H9 (cell line): Measurements from ENCODE around the gene RARS2. TPM values are rescaled to one million over a fixed set of nuclear protein-coding genes. Genes with fewer than 3 reads are reported as not detected.

ENCODE experiments used
- DNase-seq: peaks from one replicate; pipeline ENCODE4 v3.0.0-alpha.2; 2017
- H2AFZ ChIP-seq: one replicate; pipeline ENCODE4 v1.6.1; 2013; ENCODE audit warnings: mild to moderate bottlenecking, low read length, control low read depth, moderate library complexity
- H2AK5ac ChIP-seq: 2 replicates; pipeline ENCODE4 v1.6.1; 2013; ENCODE audit warnings: low read length, control low read depth, mixed read lengths; ENCODE audit not compliant: insufficient read length
- H2BK120ac ChIP-seq: one replicate; pipeline ENCODE4 v1.6.1; 2013; ENCODE audit warnings: low read depth, mild to moderate bottlenecking, low read length, control low read depth, inconsistent platforms; ENCODE audit not compliant: poor library complexity, severe bottlenecking
- H2BK12ac ChIP-seq: 2 replicates; pipeline ENCODE4 v1.6.1; 2013; ENCODE audit warnings: low read length, control low read depth, mixed read lengths, low read depth; ENCODE audit not compliant: insufficient read length
- H2BK15ac ChIP-seq: 2 replicates; pipeline ENCODE4 v1.6.1; 2013; ENCODE audit warnings: low read depth, low read length, control low read depth
- H2BK20ac ChIP-seq: one replicate; pipeline ENCODE4 v1.6.1; 2013; ENCODE audit warnings: low read depth, mild to moderate bottlenecking, low read length, control low read depth, inconsistent platforms; ENCODE audit not compliant: poor library complexity, severe bottlenecking
- H2BK5ac ChIP-seq: 2 replicates; pipeline ENCODE4 v1.6.1; 2013; ENCODE audit warnings: low read length, control low read depth, mixed read lengths; ENCODE audit not compliant: insufficient read length
- H3K14ac ChIP-seq: 2 replicates; pipeline ENCODE4 v1.6.1; 2013; ENCODE audit warnings: low read length, control low read depth; ENCODE audit not compliant: insufficient read depth
- H3K18ac ChIP-seq: 2 replicates; pipeline ENCODE4 v1.6.1; 2013; ENCODE audit warnings: low read depth, mild to moderate bottlenecking, mixed read lengths, low read length, control low read depth; ENCODE audit not compliant: insufficient read length
- H3K23ac ChIP-seq: 2 replicates; pipeline ENCODE4 v1.6.1; 2013; ENCODE audit warnings: low read length, control low read depth, mixed read lengths, low read depth; ENCODE audit not compliant: insufficient read length
- H3K23me2 ChIP-seq: 2 replicates; pipeline ENCODE4 v1.6.1; 2013; ENCODE audit warnings: low read depth, mild to moderate bottlenecking, mixed read lengths, low read length, control low read depth; ENCODE audit not compliant: insufficient read length, poor library complexity, severe bottlenecking
- H3K27ac ChIP-seq: 2 replicates; pipeline ENCODE4 v1.5.1; 2013; ENCODE audit warnings: low read length, control low read depth, mixed read lengths, low read depth; ENCODE audit not compliant: insufficient read length
- H3K27me3 ChIP-seq: 2 replicates; pipeline ENCODE4 v1.6.1; 2013; ENCODE audit warnings: low read length, control low read depth, inconsistent platforms; ENCODE audit not compliant: insufficient read depth
- H3K4ac ChIP-seq: 2 replicates; pipeline ENCODE4 v1.6.1; 2013; ENCODE audit warnings: low read depth, mild to moderate bottlenecking, control low read depth, inconsistent platforms, low read length, moderate library complexity
- H3K4me1 ChIP-seq: 2 replicates; pipeline ENCODE4 v1.6.1; 2013; ENCODE audit warnings: low read length, control low read depth, inconsistent platforms; ENCODE audit not compliant: insufficient read depth
- H3K4me2 ChIP-seq: 2 replicates; pipeline ENCODE4 v1.6.1; 2013; ENCODE audit warnings: low read length, control low read depth, mixed read lengths; ENCODE audit not compliant: insufficient read length, insufficient read depth
- H3K56ac ChIP-seq: 2 replicates; pipeline ENCODE4 v1.6.1; 2013; ENCODE audit warnings: low read depth, mild to moderate bottlenecking, mixed read lengths, low read length, control low read depth; ENCODE audit not compliant: insufficient read length
- H3K79me1 ChIP-seq: 2 replicates; pipeline ENCODE4 v1.6.1; 2013; ENCODE audit warnings: low read depth, mild to moderate bottlenecking, moderate library complexity, low read length, control low read depth, inconsistent platforms; ENCODE audit not compliant: insufficient read depth, poor library complexity, severe bottlenecking
- H3K79me2 ChIP-seq: 2 replicates; pipeline ENCODE4 v1.6.1; 2013; ENCODE audit warnings: low read length, control low read depth, inconsistent platforms; ENCODE audit not compliant: insufficient read depth
- H3K9ac ChIP-seq: 2 replicates; pipeline ENCODE4 v1.6.1; 2013; ENCODE audit warnings: low read length, control low read depth, mixed read lengths; ENCODE audit not compliant: insufficient read length; ENCODE audit errors: extremely low read depth
- H3K9me3 ChIP-seq: one replicate; pipeline ENCODE4 v1.6.1; 2013; ENCODE audit warnings: low read depth, low read length, inconsistent platforms; ENCODE audit not compliant: control insufficient read depth
- H3T11ph ChIP-seq: one replicate; pipeline ENCODE4 v1.6.1; 2013; ENCODE audit warnings: mild to moderate bottlenecking, low read length, control low read depth, inconsistent platforms
- H4K20me1 ChIP-seq: one replicate; pipeline ENCODE4 v1.6.1; 2013; ENCODE audit not compliant: control insufficient read depth, insufficient read length, insufficient read depth
- H4K5ac ChIP-seq: 2 replicates; pipeline ENCODE4 v1.6.1; 2013; ENCODE audit warnings: low read depth, mild to moderate bottlenecking, mixed read lengths, low read length, control low read depth; ENCODE audit not compliant: insufficient read length
- H4K8ac ChIP-seq: replicated peaks from 2 replicates; pipeline ENCODE4 v1.6.1; 2013; ENCODE audit warnings: low read length, control low read depth, mixed read lengths, low read depth; ENCODE audit not compliant: insufficient read length
- H4K91ac ChIP-seq: 2 replicates; pipeline ENCODE4 v1.6.1; 2013; ENCODE audit warnings: low read depth, mild to moderate bottlenecking, moderate library complexity, mixed read lengths, low read length, control low read depth; ENCODE audit not compliant: insufficient read length
- H3K27ac Mint-ChIP-seq, 3 experiments: 2 replicates in 2 of 3; 3 replicates in 1 of 3; pipeline ENCODE4 v1.8.0; 2020 to 2021; ENCODE audit warnings: mixed read lengths in 3 of 3, mild to moderate bottlenecking in 1 of 3, moderate library complexity in 1 of 3
- H3K27me3 Mint-ChIP-seq: 2 replicates; pipeline ENCODE4 v1.8.0; 2021; ENCODE audit warnings: low read depth, mild to moderate bottlenecking, moderate library complexity, mixed read lengths
- H3K36me3 Mint-ChIP-seq, 3 experiments: 2 replicates in 2 of 3; 3 replicates in 1 of 3; pipeline ENCODE4 v1.8.0; 2020 to 2021; ENCODE audit warnings: low read depth in 3 of 3, mixed read lengths in 3 of 3; ENCODE audit not compliant: insufficient read depth in 1 of 3
- H3K4me1 Mint-ChIP-seq, 2 experiments: 2 replicates each; pipeline ENCODE4 v1.8.0; 2020; ENCODE audit warnings: mixed read lengths in 2 of 2
- H3K4me3 Mint-ChIP-seq, 2 experiments: 2 replicates in 1 of 2; 3 replicates in 1 of 2; pipeline ENCODE4 v1.8.0; 2020 to 2021; ENCODE audit warnings: mild to moderate bottlenecking in 2 of 2, mixed read lengths in 2 of 2, moderate library complexity in 1 of 2
- H3K9me3 Mint-ChIP-seq, 2 experiments: 2 replicates in 1 of 2; 3 replicates in 1 of 2; pipeline ENCODE4 v1.8.0; 2020; ENCODE audit warnings: mild to moderate bottlenecking in 2 of 2, mixed read lengths in 2 of 2, moderate library complexity in 1 of 2
- CTCF ChIP-seq: fragments of 200-600 bp; sonication (generic); conservative IDR thresholded peaks from 3 replicates; pipeline ENCODE4 v1.8.0; 2021; ENCODE audit warnings: antibody characterized with exemption, mild to moderate bottlenecking
- WGBS: extraction: QIAGEN DNeasy Blood & Tissue Kit; methylation state at CpG from one replicate; pipeline ENCODE4 v1.1.7; 2013; ENCODE audit warnings: missing lambda C conversion rate, low lambda C conversion rate, mixed read lengths; ENCODE audit not compliant: insufficient read length; ENCODE audit errors: extremely low coverage; 5-methylcytosine and 5-hydroxymethylcytosine counted together
- total RNA-seq: library from RNA; stranded (reverse); gene quantifications from 2 replicates; pipeline ENCODE4 v1.2.1, GENCODE V29; 2021

RARS2 gene
- total RNA-seq, 1 experiment from 2014 or later = 45.1 TPM

DNA sequence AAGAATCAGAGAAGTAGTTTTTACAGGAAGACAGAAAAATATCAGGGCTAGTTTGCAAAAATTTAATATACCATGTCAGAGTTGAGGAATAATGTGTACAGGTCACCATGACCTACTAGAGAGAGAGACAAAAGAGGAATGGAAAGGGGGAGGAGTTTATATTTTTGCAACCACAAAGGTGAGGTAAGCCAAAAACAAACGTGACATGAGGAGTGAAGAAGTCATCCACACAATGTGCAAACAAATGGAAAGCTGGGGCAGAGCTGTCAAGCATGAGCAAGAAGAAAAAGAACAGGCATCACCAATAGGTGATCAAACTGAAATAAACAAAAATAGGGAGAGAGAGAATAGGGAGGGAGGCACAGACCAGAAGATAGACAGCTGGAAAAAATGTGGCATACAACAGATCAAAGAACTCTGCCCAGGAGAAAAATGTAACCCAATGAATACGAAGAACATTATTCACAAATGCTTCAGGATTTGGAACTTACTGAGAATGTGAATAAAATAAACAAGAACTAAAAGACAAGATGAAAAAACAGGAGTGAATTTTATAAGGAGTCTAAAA, 15.5 kb downstream of the RARS2 start:
- Histone ChIP-seq H2BK5ac (no peak overlapping the region), H2BK15ac (no peak overlapping the region), H3K56ac (no peak overlapping the region), H3T11ph (no peak overlapping the region), H3K79me1 (peaks cover 5% of the 10 kb centered on the region), H3K27me3 (no peaks in the 10 kb centered on the region), H2AFZ (no peak overlapping the region), H4K5ac (no peak overlapping the region), H3K14ac (no peak overlapping the region), H2AK5ac (no peak overlapping the region), H3K23ac (no peak overlapping the region), H3K9ac (no peak overlapping the region), H3K27ac (no peak overlapping the region), H2BK12ac (no peak overlapping the region), H2BK120ac (no peak overlapping the region), H3K4me1 (peaks cover 2% of the 10 kb centered on the region; the same call in 1 of the 2 replicates), H3K9me3 (no peaks in the 10 kb centered on the region), H3K23me2 (no peaks in the 10 kb centered on the region), H3K18ac (no peak overlapping the region), H2BK20ac (no peak overlapping the region), H3K79me2 (peaks cover 22% of the 10 kb centered on the region), H4K8ac (no peak overlapping the region), H3K4me2 (no peak overlapping the region), H4K20me1 (no peaks in the 10 kb centered on the region), H3K4ac (no peak overlapping the region), H4K91ac (no peak overlapping the region)
- Mint-ChIP-seq H3K9me3 (no peaks in the 10 kb centered on the region), H3K36me3 (peaks cover 3 to 18% (median 11%) of the 10 kb centered on the region in 3 experiments; a peak in 5 of 7 replicates), H3K27me3 (no peaks in the 10 kb centered on the region), H3K4me3 (no peak overlapping the region), H3K27ac (peak overlapping the region in 1 of 3 experiments; percentile 4; a peak in 1 of 7 replicates), H3K4me1 (peaks cover 19 to 36% of the 10 kb centered on the region in 2 experiments)
- TF ChIP-seq CTCF = no peak
- no peak for DNase-seq
- no CpG with 5 or more reads among the region's 2 CpGs for WGBS
